CD14-positive monocyte (primary cell): ENCODE results near the gene FSCN2. TPM values are rescaled to one million over a fixed set of nuclear protein-coding genes. Genes with fewer than 3 reads are reported as not detected.

Experiments
- DNase-seq, 3 donors: peaks; one replicate each; pipeline ENCODE4 v3.0.0-alpha.2; 2011 to 2022
- H2AFZ ChIP-seq: 2 replicates; pipeline ENCODE4 v1.6.0; 2012; ENCODE audit warnings: mild to moderate bottlenecking, low read depth, low read length, inconsistent platforms; ENCODE audit not compliant: insufficient read depth, poor library complexity, severe bottlenecking
- H3K27ac ChIP-seq, 2 donors: 1 replicate in 1 of 2; 2 replicates in 1 of 2; pipeline ENCODE4 v1.5.1; 2012 to 2013; ENCODE audit warnings: low read length in 2 of 2, control low read depth in 1 of 2, inconsistent platforms in 1 of 2, low read depth in 1 of 2, mild to moderate bottlenecking in 1 of 2
- H3K27me3 ChIP-seq, 2 donors: one replicate each; pipeline versions ENCODE4 v1.6.0 to v1.6.1; 2011 to 2013; ENCODE audit warnings: low read length in 2 of 2; ENCODE audit not compliant: control insufficient read depth in 2 of 2, insufficient read depth in 2 of 2
- H3K36me3 ChIP-seq, 2 donors: replicated peaks in 1 of 2; 1 replicate in 1 of 2; 2 replicates in 1 of 2; pipeline versions ENCODE4 v1.5.1 to v1.6.1; 2012 to 2013; ENCODE audit warnings: low read length in 2 of 2, control low read depth in 1 of 2, inconsistent platforms in 1 of 2, mild to moderate bottlenecking in 1 of 2; ENCODE audit not compliant: insufficient read depth in 2 of 2, control insufficient read depth in 1 of 2
- H3K4me1 ChIP-seq, 2 donors: 1 replicate in 1 of 2; 2 replicates in 1 of 2; pipeline versions ENCODE4 v1.5.1 to v1.6.1; 2012 to 2013; ENCODE audit warnings: low read length in 2 of 2, control low read depth in 1 of 2, inconsistent platforms in 1 of 2, mild to moderate bottlenecking in 1 of 2, moderate library complexity in 1 of 2; ENCODE audit not compliant: insufficient read depth in 2 of 2, control insufficient read depth in 1 of 2
- H3K4me2 ChIP-seq: replicated peaks from 2 replicates; pipeline ENCODE3; 2012; ENCODE audit warnings: low read length, moderate library complexity, mild to moderate bottlenecking; ENCODE audit not compliant: poor library complexity, severe bottlenecking; ENCODE audit errors: extremely low read depth
- H3K4me3 ChIP-seq, 3 experiments: fragments of 200-600 bp in 1 of 3; sonication (generic) in 1 of 3; replicated peaks in 1 of 3; 1 replicate in 2 of 3; 2 replicates in 1 of 3; pipeline ENCODE4 v1.5.1; 2011 to 2013; ENCODE audit warnings: low read length in 3 of 3, mild to moderate bottlenecking in 3 of 3, control low read depth in 2 of 3, low read depth in 2 of 3, inconsistent platforms in 1 of 3, moderate library complexity in 1 of 3
- H3K79me2 ChIP-seq: 2 replicates; pipeline ENCODE4 v1.6.0; 2012; ENCODE audit warnings: mild to moderate bottlenecking, control low read depth, inconsistent platforms, low read length, moderate library complexity; ENCODE audit not compliant: insufficient read depth
- H3K9ac ChIP-seq: 2 replicates; pipeline ENCODE4 v1.6.0; 2017; ENCODE audit warnings: low read length, mild to moderate bottlenecking; ENCODE audit not compliant: insufficient read depth, poor library complexity, severe bottlenecking
- H3K9me3 ChIP-seq, 2 donors: replicated peaks in 1 of 2; 1 replicate in 1 of 2; 2 replicates in 1 of 2; pipeline versions ENCODE4 v1.5.1 to v1.6.1; 2012 to 2013; ENCODE audit warnings: low read length in 2 of 2, control low read depth in 1 of 2; ENCODE audit not compliant: control insufficient read depth in 1 of 2, insufficient read depth in 1 of 2
- H4K20me1 ChIP-seq: 2 replicates; pipeline ENCODE4 v1.6.0; 2012; ENCODE audit warnings: mild to moderate bottlenecking, low read length, control low read depth, moderate library complexity; ENCODE audit not compliant: insufficient read depth
- H3K27ac Mint-ChIP-seq, 7 donors: one replicate each; pipeline ENCODE4 v1.8.0; 2020; ENCODE audit warnings: mild to moderate bottlenecking in 7 of 7, mixed read lengths in 7 of 7, moderate library complexity in 6 of 7, inconsistent platforms in 2 of 7
- H3K27me3 Mint-ChIP-seq, 3 donors: one replicate each; pipeline ENCODE4 v1.8.0; 2021 to 2022; ENCODE audit warnings: low read depth in 3 of 3, mild to moderate bottlenecking in 3 of 3, mixed read lengths in 3 of 3, moderate library complexity in 3 of 3, inconsistent platforms in 1 of 3
- H3K36me3 Mint-ChIP-seq, 2 donors: one replicate each; pipeline ENCODE4 v1.8.0; 2020; ENCODE audit warnings: mixed read lengths in 2 of 2, inconsistent platforms in 1 of 2, mild to moderate bottlenecking in 1 of 2
- H3K4me1 Mint-ChIP-seq: one replicate; pipeline ENCODE4 v1.8.0; 2020; ENCODE audit warnings: mild to moderate bottlenecking, mixed read lengths
- H3K4me3 Mint-ChIP-seq, 2 donors: one replicate each; pipeline ENCODE4 v1.8.0; 2020; ENCODE audit warnings: mild to moderate bottlenecking in 2 of 2, mixed read lengths in 2 of 2, moderate library complexity in 1 of 2
- H3K9me3 Mint-ChIP-seq, 7 donors: one replicate each; pipeline ENCODE4 v1.8.0; 2020 to 2022; ENCODE audit warnings: mixed read lengths in 7 of 7, mild to moderate bottlenecking in 6 of 7, moderate library complexity in 6 of 7, inconsistent platforms in 2 of 7
- CTCF ChIP-seq: fragments of 200-600 bp; IDR thresholded peaks from one replicate; pipeline ENCODE4 v1.8.0; 2022; ENCODE audit warnings: antibody characterized with exemption, mild to moderate bottlenecking
- WGBS: methylation state at CpG from one replicate; pipeline ENCODE4 v1.1.5; 2013; ENCODE audit warnings: missing lambda C conversion rate; ENCODE audit not compliant: insufficient coverage; 5-methylcytosine and 5-hydroxymethylcytosine counted together
- intact Hi-C, 2 donors: fragments of 100-400 bp; cut with micrococcal nuclease; formaldehyde crosslinking; loops; one replicate each; pipeline versions ENCODE4 v1.15.0 to v1.15.1; 2023
- polyA plus RNA-seq, 3 donors: library from polyadenylated mRNA; depleted of rRNA in 1 of 3; unstranded in 2 of 3; stranded (reverse) in 1 of 3; fragments of 300-500 nt in 2 of 3; fragments of >200 nt in 1 of 3; fragmentation: Illumina TruSeq in 2 of 3; gene quantifications; 1 replicate in 2 of 3; 2 replicates in 1 of 3; pipeline ENCODE4 v1.2.3, GENCODE V29; 2012 to 2021

The FSCN2 gene
- polyA plus RNA-seq, 3 donors = 0.07 TPM; not detected in 2

- H3K4me2 ChIP-seq = no peak overlapping the region
- TF ChIP-seq CTCF = no peak
- DNase-seq = no peak
- Mint-ChIP-seq H3K36me3 (peaks cover 71 to 91% of the 10 kb centered on the region in 2 donors), H3K4me1 (peaks cover 19% of the 10 kb centered on the region), H3K27me3 (peaks cover 0 to 2% (median 0%) of the 10 kb centered on the region in 3 donors), H3K27ac (peak overlapping the region in 2 of 7 donors; percentile 12 to 68), H3K9me3 (peaks cover 0 to 2% (median 0%) of the 10 kb centered on the region in 7 donors), H3K4me3 (no peak overlapping the region)
- peaks cover 6% of the 10 kb centered on the region for H4K20me1 ChIP-seq
- no peaks in the 10 kb centered on the region for H3K27me3 ChIP-seq
- no peaks in the 10 kb centered on the region for H3K9me3 ChIP-seq
- H2AFZ ChIP-seq = no peak overlapping the region
- peak overlapping the region in 1 of 2 donors; percentile 26 for H3K27ac ChIP-seq
- H3K4me1 ChIP-seq = peaks cover 16% of the 10 kb centered on the region in 2 donors
- WGBS = 96% methylated on average over 7 of the region's 8 CpGs
- peaks cover 58 to 87% of the 10 kb centered on the region in 2 donors for H3K36me3 ChIP-seq
- H3K79me2 ChIP-seq = peaks cover 37% of the 10 kb centered on the region
- H3K4me3 ChIP-seq = no peak overlapping the region
- intact Hi-C loops = no loop called here
- no peak overlapping the region for H3K9ac ChIP-seq
Observed at GRCh38 chr17:81581758-81582157, 53.6 kb downstream of the FSCN2 start.

- H3K9ac ChIP-seq = no peak overlapping the region
- H3K27me3 ChIP-seq = no peaks in the 10 kb centered on the region
- peaks cover 73 to 96% of the 10 kb centered on the region in 2 donors for H3K36me3 Mint-ChIP-seq
- DNase-seq = no peak
- H3K4me3 ChIP-seq = no peak overlapping the region
- H3K4me1 Mint-ChIP-seq = peaks cover 15% of the 10 kb centered on the region
- H3K9me3 Mint-ChIP-seq = no peaks in the 10 kb centered on the region
- H3K27ac Mint-ChIP-seq = no peak overlapping the region
- intact Hi-C loops = no loop called here
- no peaks in the 10 kb centered on the region for H3K9me3 ChIP-seq
- no peak for TF ChIP-seq CTCF
- H4K20me1 ChIP-seq = peaks cover 6% of the 10 kb centered on the region
- H3K4me1 ChIP-seq = peaks cover 10% of the 10 kb centered on the region in 2 donors
- H3K4me3 Mint-ChIP-seq = no peak overlapping the region
- no peak overlapping the region for H3K27ac ChIP-seq
- H3K36me3 ChIP-seq = peaks cover 62 to 91% of the 10 kb centered on the region in 2 donors
- H3K27me3 Mint-ChIP-seq = peaks cover 0 to 2% (median 0%) of the 10 kb centered on the region in 3 donors
- H3K4me2 ChIP-seq = no peak overlapping the region
- WGBS = 93% methylated on average over 3 of the region's 5 CpGs
- H3K79me2 ChIP-seq = peaks cover 35% of the 10 kb centered on the region
- H2AFZ ChIP-seq = no peak overlapping the region
Observed at GRCh38 chr17:81582341-81582740, 54.2 kb downstream of the FSCN2 start.
